ENCODE results near the gene IDH3G. TPM values are rescaled to one million over a fixed set of nuclear protein-coding genes. Genes with fewer than 3 reads are reported as not detected.
"Not testable (repeated sequence)": the region's sequence is repeated elsewhere in the genome, so short reads cannot be mapped to it uniquely, and the experiment has no call there.

Gene IDH3G
- total RNA-seq, 1 donor from 2014 or later = 351 TPM

- H3K27ac ChIP-seq = peak overlapping the region; percentile 78
- peak in 1 of 3 experiments; percentile 25 for TF ChIP-seq CTCF (IDR thresholded peaks at IDR 0.05)
- H3K9me3 ChIP-seq = no peaks in the 10 kb centered on the region
- intact Hi-C loops (cut with DNase I) = no loop called here
- H3K4me1 ChIP-seq = no peaks in the 10 kb centered on the region
- H3K36me3 ChIP-seq = no peaks in the 10 kb centered on the region
- no peaks in the 10 kb centered on the region for H3K27me3 ChIP-seq
- H3K4me3 ChIP-seq = peak overlapping the region; percentile 26 to 51
- DNase-seq (ENCODE audit: low spot score in 2 of 2) = no peak
Measured at GRCh38 chrX:153744210-153745066, 49.7 kb downstream of the IDH3G start.

GRCh38 chrX:153743468-153744209, 50.5 kb downstream of the IDH3G start:
- H3K9me3 ChIP-seq; H3K4me1 ChIP-seq; intact Hi-C loops (cut with DNase I); H3K27me3 ChIP-seq; H3K36me3 ChIP-seq: not testable (repeated sequence)
- peak overlapping the region; percentile 26 to 51 for H3K4me3 ChIP-seq
- peak; percentile 56 to 90 for DNase-seq (ENCODE audit: low spot score in 2 of 2)
- peak overlapping the region; percentile 78 for H3K27ac ChIP-seq
- TF ChIP-seq CTCF (IDR thresholded peaks at IDR 0.05) = peak in 1 of 3 experiments; percentile 5

GRCh38 chrX:153742796-153743467, 51.2 kb downstream of the IDH3G start:
- H3K27me3 ChIP-seq; intact Hi-C loops (cut with DNase I); H3K9me3 ChIP-seq; H3K4me1 ChIP-seq; H3K36me3 ChIP-seq: not testable (repeated sequence)
- peak in 1 of 2 donors; percentile 62 for DNase-seq (ENCODE audit: low spot score in 2 of 2)
- H3K27ac ChIP-seq = peak overlapping the region; percentile 67 to 78
- peak overlapping the region in 1 of 2 donors; percentile 51 for H3K4me3 ChIP-seq

GRCh38 chrX:153742111-153742510, 52.1 kb downstream of the IDH3G start:
- H3K4me3 ChIP-seq; H3K27me3 ChIP-seq; H3K36me3 ChIP-seq; H3K4me1 ChIP-seq; H3K9me3 ChIP-seq; intact Hi-C loops (cut with DNase I); H3K27ac ChIP-seq; DNase-seq (ENCODE audit: low spot score in 2 of 2): not testable (repeated sequence)

GRCh38 chrX:153741446-153741845, 52.7 kb downstream of the IDH3G start:
- Histone ChIP-seq H3K27me3 (no peaks in the 10 kb centered on the region), H3K4me3 (no peak overlapping the region), H3K27ac (no peak overlapping the region), H3K9me3 (no peaks in the 10 kb centered on the region), H3K36me3 (peaks cover 2 to 12% of the 10 kb centered on the region in 2 donors), H3K4me1 (no peaks in the 10 kb centered on the region)
- TF ChIP-seq CTCF (IDR thresholded peaks at IDR 0.05) = no peak
- DNase-seq (ENCODE audit: low spot score in 2 of 2) = no peak
- intact Hi-C loops (cut with DNase I) = no loop called here

- Histone ChIP-seq H3K36me3 (peaks cover 6 to 18% of the 10 kb centered on the region in 2 donors), H3K9me3 (no peaks in the 10 kb centered on the region), H3K4me3 (no peak overlapping the region), H3K4me1 (no peaks in the 10 kb centered on the region), H3K27ac (no peak overlapping the region), H3K27me3 (no peaks in the 10 kb centered on the region)
- intact Hi-C loops (cut with DNase I) = no loop called here
- no peak for TF ChIP-seq CTCF (IDR thresholded peaks at IDR 0.05)
- DNase-seq (ENCODE audit: low spot score in 2 of 2) = no peak
Measured at GRCh38 chrX:153740631-153741222, 53.4 kb downstream of the IDH3G start.

All from ascending aorta (tissue), 2 donors.